HepG2 (cell line): Measurements from ENCODE around the gene ATXN7L3. TPM values are rescaled to one million over a fixed set of nuclear protein-coding genes. Genes with fewer than 3 reads are reported as not detected.
A peak's percentile ranks its signal among the peaks of the same experiment; 100 is the strongest.

Experiments used
- ARID2 ChIP-seq: sonication (generic); formaldehyde crosslinking; IDR thresholded peaks from 2 replicates; pipeline ENCODE4 v1.8.1; 2022; ENCODE audit warnings: mild to moderate bottlenecking, missing genetic modification reagents, borderline replicate concordance
- DPF2 ChIP-seq: sonication (generic); formaldehyde crosslinking; IDR thresholded peaks from 2 replicates; pipeline ENCODE4 v1.4.0; 2020; ENCODE audit warnings: mild to moderate bottlenecking, low read depth, missing genetic modification reagents, borderline replicate concordance
- HNRNPH1 ChIP-seq: fragments of 200-400 bp; formaldehyde crosslinking; optimal IDR thresholded peaks from 2 replicates; pipeline ENCODE3; 2017; ENCODE audit warnings: mild to moderate bottlenecking, low read depth, low read length
- IRF1 ChIP-seq: sonication (generic); formaldehyde crosslinking; IDR thresholded peaks from 2 replicates; pipeline ENCODE4 v1.4.0; 2020; ENCODE audit warnings: low read depth, mild to moderate bottlenecking, missing genetic modification reagents
- IRX3 ChIP-seq: sonication (generic); formaldehyde crosslinking; IDR thresholded peaks from 2 replicates; pipeline ENCODE4 v1.8.1; 2023; ENCODE audit warnings: mild to moderate bottlenecking, low read depth, missing genetic modification reagents, borderline replicate concordance
- JUN ChIP-seq: sonication (generic); formaldehyde crosslinking; IDR thresholded peaks from 2 replicates; pipeline ENCODE4 v1.4.0; 2020; ENCODE audit warnings: mild to moderate bottlenecking, missing genetic modification reagents
- KLF6 ChIP-seq: IDR thresholded peaks from 2 replicates; pipeline ENCODE4 v1.8.0; 2016; ENCODE audit warnings: missing biosample characterization, missing genetic modification reagents
- LCORL ChIP-seq, 2 experiments: fragments of 450-650 bp in 1 of 2; sonication (generic) in 1 of 2; formaldehyde crosslinking in 1 of 2; IDR thresholded peaks; 2 replicates each; pipeline versions ENCODE4 v1.5.0 to v1.6.1; 2017 to 2020; ENCODE audit warnings: antibody characterized with exemption in 1 of 2, missing genetic modification reagents in 1 of 2
- MTERF4 ChIP-seq: sonication (generic); formaldehyde crosslinking; IDR thresholded peaks from 2 replicates; pipeline ENCODE4 v1.8.0; 2023; ENCODE audit warnings: mild to moderate bottlenecking, missing genetic modification reagents
- MZF1 ChIP-seq: sonication (generic); formaldehyde crosslinking; IDR thresholded peaks from 2 replicates; pipeline ENCODE4 v1.8.1; 2023; ENCODE audit warnings: mild to moderate bottlenecking, missing genetic modification reagents, borderline replicate concordance
- SKI ChIP-seq: fragments of 450-650 bp; IDR thresholded peaks from one replicate; pipeline ENCODE4 v1.6.1; 2018; ENCODE audit warnings: mild to moderate bottlenecking; ENCODE audit not compliant: partially characterized antibody
- SPEN ChIP-seq: sonication (generic); formaldehyde crosslinking; IDR thresholded peaks from 2 replicates; pipeline ENCODE4 v1.5.1; 2020; ENCODE audit warnings: low read depth, mild to moderate bottlenecking, missing genetic modification reagents
- SSRP1 ChIP-seq: IDR thresholded peaks from 2 replicates; pipeline ENCODE4 v1.6.1; 2016; ENCODE audit warnings: control low read depth
- THAP7 ChIP-seq: sonication (generic); formaldehyde crosslinking; IDR thresholded peaks from 2 replicates; pipeline ENCODE4 v1.8.1; 2023; ENCODE audit warnings: mild to moderate bottlenecking, missing genetic modification reagents
- YEATS4 ChIP-seq: sonication (generic); formaldehyde crosslinking; IDR thresholded peaks from 2 replicates; pipeline ENCODE4 v1.4.0; 2020; ENCODE audit warnings: missing genetic modification reagents, borderline replicate concordance
- ZBTB10 ChIP-seq: sonication (generic); formaldehyde crosslinking; IDR thresholded peaks from 2 replicates; pipeline ENCODE4 v1.4.0; 2020; ENCODE audit warnings: missing genetic modification reagents, borderline replicate concordance
- ZBTB26 ChIP-seq: IDR thresholded peaks from 2 replicates; pipeline ENCODE4 v1.6.1; 2016; ENCODE audit warnings: missing compliant biosample characterization, missing genetic modification reagents, borderline replicate concordance
- ZFP37 ChIP-seq: sonication (generic); formaldehyde crosslinking; IDR thresholded peaks from 2 replicates; pipeline ENCODE4 v1.4.0; 2020; ENCODE audit warnings: missing genetic modification reagents, borderline replicate concordance
- ZKSCAN5 ChIP-seq: sonication (generic); formaldehyde crosslinking; IDR thresholded peaks from 2 replicates; pipeline ENCODE4 v1.5.1; 2020; ENCODE audit warnings: mild to moderate bottlenecking, missing genetic modification reagents
- ZNF251 ChIP-seq: sonication (generic); formaldehyde crosslinking; IDR thresholded peaks from 2 replicates; pipeline ENCODE4 v1.9.0; 2021; ENCODE audit warnings: mild to moderate bottlenecking, missing genetic modification reagents
- ZNF3 ChIP-seq: IDR thresholded peaks from 2 replicates; pipeline ENCODE4 v1.7.0; 2017; ENCODE audit warnings: inconsistent platforms
- ZNF333 ChIP-seq: sonication (generic); formaldehyde crosslinking; IDR thresholded peaks from 2 replicates; pipeline ENCODE4 v1.4.0; 2020; ENCODE audit warnings: mild to moderate bottlenecking, missing genetic modification reagents, borderline replicate concordance
- ZNF33B ChIP-seq: sonication (generic); formaldehyde crosslinking; IDR thresholded peaks from 2 replicates; pipeline ENCODE4 v1.5.1; 2020; ENCODE audit warnings: mild to moderate bottlenecking, missing genetic modification reagents
- ZSCAN25 ChIP-seq: sonication (generic); formaldehyde crosslinking; IDR thresholded peaks from 2 replicates; pipeline ENCODE4 v1.8.0; 2022; ENCODE audit warnings: mild to moderate bottlenecking, missing genetic modification reagents
- polyA plus RNA-seq, 8 experiments: library from polyadenylated mRNA; depleted of rRNA in 3 of 8; stranded (reverse) in 7 of 8; unstranded in 1 of 8; fragments of >200 nt; fragmentation: Illumina TruSeq in 4 of 8; extraction: Trizol in 4 of 8; gene quantifications; 2 replicates each; pipeline versions ENCODE4 v1.2.1 to v1.2.3, GENCODE V29; 2011 to 2016; ENCODE audit warnings: low read depth in 4 of 8, missing spikeins in 1 of 8, mixed read lengths in 1 of 8; ENCODE audit not compliant: insufficient read depth in 1 of 8
- total RNA-seq, 5 experiments: library from RNA; depleted of rRNA; stranded (reverse); fragments of >200 nt; fragmentation: Illumina TruSeq; extraction: Trizol; gene quantifications; 2 replicates each; pipeline ENCODE4 v1.2.3, GENCODE V29; 2016; ENCODE audit warnings: low read depth in 1 of 5

Gene ATXN7L3
- total and polyA plus RNA-seq, 2 of the 13 experiments (the other 11 are each of a cell fraction or from before 2014, with no cell fraction given), result 44.5 to 59.1 TPM

- TF ChIP-seq ZBTB26 (CRISPR knock-in tag) (no peak; the same call in 1 of the 2 replicates), IRF1 (CRISPR knock-in tag) (no peak), SPEN (peak; percentile 31), ZNF333 (no peak), SKI (no peak), DPF2 (CRISPR knock-in tag) (no peak), MZF1 (CRISPR knock-in tag) (no peak), SSRP1 (CRISPR knock-in tag) (peak; percentile 41; the same call in 1 of the 2 replicates), ZKSCAN5 (CRISPR knock-in tag) (no peak), MTERF4 (peak; percentile 19; the same call in 1 of the 2 replicates), ZBTB10 (CRISPR knock-in tag) (0 out of 2 replicates have a peak, but pooled peaks have one; percentile 2), ZNF33B (no peak), ZSCAN25 (CRISPR knock-in tag) (no peak), KLF6 (CRISPR knock-in tag) (no peak), IRX3 (CRISPR knock-in tag) (no peak), LCORL (IDR thresholded peaks at IDR 0.05) (no peak), LCORL (CRISPR knock-in tag; IDR thresholded peaks at IDR 0.05) (0 out of 2 replicates have a peak, but pooled peaks have one; percentile 11), HNRNPH1 (no peak), THAP7 (CRISPR knock-in tag) (no peak), ARID2 (CRISPR knock-in tag) (no peak), ZNF251 (CRISPR knock-in tag) (no peak), YEATS4 (CRISPR knock-in tag) (no peak), JUN (CRISPR knock-in tag) (no peak), ZFP37 (no peak), ZNF3 (CRISPR knock-in tag) (no peak)
Measured at GRCh38 chr17:44187131-44187899, 12.4 kb downstream of the ATXN7L3 start (continued).
